Measurements from ENCODE around the gene CDC6.
"Not testable (repeated sequence)": the region's sequence is repeated elsewhere in the genome, so short reads cannot be mapped to it uniquely, and the experiment has no call there.

DNA sequence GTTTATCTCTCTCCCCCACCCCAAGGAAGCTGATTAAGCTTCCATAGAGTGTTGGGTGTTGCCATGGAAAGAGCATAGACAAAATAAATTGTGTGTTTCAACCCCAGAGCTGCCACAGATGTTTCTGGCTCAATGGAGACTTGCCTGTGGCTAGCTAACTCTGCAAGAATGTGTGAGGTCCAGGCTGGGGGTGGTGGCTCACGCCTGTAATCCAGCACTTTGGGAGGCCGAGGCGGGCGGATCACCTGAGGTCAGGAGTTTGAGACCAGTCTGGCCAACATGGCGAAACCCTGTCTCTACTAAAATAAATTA, 16.8 kb downstream of the CDC6 start:
- TF ChIP-seq CTCF, EZH2 (IDR thresholded peaks at IDR 0.05): not testable (repeated sequence)
